ENCODE measurements around the gene GPR137B. TPM values are rescaled to one million over a fixed set of nuclear protein-coding genes. Genes with fewer than 3 reads are reported as not detected.
"Not testable (repeated sequence)": the region's sequence is repeated elsewhere in the genome, so short reads cannot be mapped to it uniquely, and the experiment has no call there.

GPR137B gene
- total RNA-seq, 1 experiment from 2014 or later = 4.2 TPM

- no peak for DNase-seq (ENCODE audit: low spot score)
- in situ Hi-C loops (cut with HindIII; ENCODE audit: low sequenced_read_pairs) = no loop called here
These were observed 12.5 kb downstream of the GPR137B start for GRCh38 chr1:236154671-236155398.

DNA sequence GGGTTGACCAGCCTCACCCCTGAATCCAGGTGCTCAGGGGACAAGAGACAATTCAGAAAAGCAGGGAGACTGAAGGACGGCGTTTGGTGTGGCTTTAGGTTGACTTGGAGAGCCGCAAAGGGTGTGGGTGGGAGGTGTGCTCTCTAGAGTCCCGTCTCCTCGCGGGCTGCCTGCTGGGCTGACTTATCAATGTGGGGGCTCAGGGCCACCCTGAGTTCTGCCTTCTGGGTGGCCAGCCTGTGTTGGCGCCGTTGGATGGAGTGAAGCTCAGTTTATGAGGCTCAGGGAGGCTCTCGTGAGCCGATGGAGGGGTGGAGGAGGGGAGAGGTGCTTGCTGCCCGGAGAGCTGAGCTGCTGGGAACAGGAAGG is 13.0 kb downstream of the GPR137B start:
- in situ Hi-C loops (cut with HindIII; ENCODE audit: low sequenced_read_pairs) = no loop called here

DNA sequence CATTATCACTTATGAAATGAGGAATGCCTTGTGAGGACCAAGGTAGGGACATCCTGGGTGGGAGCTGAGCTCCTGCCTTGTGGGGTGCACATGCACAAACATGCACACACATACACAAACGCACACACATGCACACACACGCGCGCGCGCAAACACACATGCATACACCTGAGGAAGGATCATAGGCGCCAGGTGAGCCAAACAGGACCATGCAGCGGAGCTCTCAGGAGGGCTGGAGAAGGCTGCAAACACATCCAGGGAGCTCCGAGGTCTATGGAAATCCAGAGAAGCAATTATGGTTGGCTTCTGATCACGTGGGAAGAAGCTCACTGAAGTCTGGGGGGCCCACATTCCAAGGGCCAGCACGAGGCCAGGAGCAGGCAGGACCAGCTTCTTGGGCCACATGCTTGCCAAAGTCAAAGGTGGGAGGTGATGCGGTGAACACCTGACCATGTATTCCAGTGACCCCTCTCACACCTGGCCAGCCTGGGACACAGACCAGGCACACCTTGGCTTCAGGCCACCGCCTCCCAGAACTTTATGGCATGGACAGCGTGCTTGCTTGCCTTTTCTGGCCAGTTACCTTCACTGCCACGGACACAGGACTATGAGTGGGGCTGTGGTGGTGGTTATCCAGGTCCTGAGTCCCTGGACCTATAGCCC is 13.6 kb downstream of the GPR137B start:
- DNase-seq (ENCODE audit: low spot score) = no peak
- in situ Hi-C loops (cut with HindIII; ENCODE audit: low sequenced_read_pairs) = no loop called here

More for the DNA sequence above, 13.0 kb downstream of the GPR137B start:
- no peak for DNase-seq (ENCODE audit: low spot score)

- no peak for DNase-seq (ENCODE audit: low spot score)
- in situ Hi-C loops (cut with HindIII; ENCODE audit: low sequenced_read_pairs) = no loop called here
These were observed 14.3 kb downstream of the GPR137B start for GRCh38 chr1:236156512-236157208.

DNA sequence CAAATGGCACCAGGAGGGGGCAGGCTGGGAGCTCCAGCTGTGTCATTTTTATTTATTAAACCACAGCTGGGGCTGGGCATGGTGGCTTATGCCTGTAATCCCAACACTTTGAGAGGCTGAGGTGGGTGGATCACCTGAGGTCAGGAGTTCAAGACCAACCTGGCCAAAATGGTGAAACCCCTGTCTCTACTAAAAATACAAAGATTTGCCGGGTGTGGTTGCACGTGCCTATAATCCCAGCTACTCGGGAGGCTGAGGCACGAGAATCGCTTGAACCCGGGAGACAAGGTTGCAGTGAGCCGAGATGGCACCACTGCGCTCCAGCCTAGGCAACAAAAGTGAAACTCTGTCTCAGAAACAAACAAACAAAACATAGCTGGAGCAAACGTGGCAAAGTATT is 15.7 kb downstream of the GPR137B start:
- in situ Hi-C loops (cut with HindIII; ENCODE audit: low sequenced_read_pairs); DNase-seq (ENCODE audit: low spot score): not testable (repeated sequence)

DNA sequence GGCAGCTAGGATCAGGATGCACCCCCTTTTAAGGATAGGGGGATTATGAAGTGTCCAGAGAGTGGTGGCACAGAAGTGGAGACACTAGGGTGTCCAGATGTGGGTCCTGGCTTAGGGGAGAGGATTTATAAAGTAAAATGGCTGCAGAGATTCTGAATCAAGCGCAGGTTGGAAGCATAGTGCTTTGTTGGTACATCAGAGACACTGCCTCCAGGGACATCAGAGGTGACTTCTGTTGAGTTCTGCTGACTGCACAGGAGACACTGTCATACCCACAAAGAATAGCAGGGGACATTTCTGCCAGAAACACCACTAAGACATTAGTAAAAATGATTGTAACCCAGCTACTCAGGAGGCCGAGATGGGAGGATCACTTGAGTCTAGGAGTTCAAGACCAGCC is 16.4 kb downstream of the GPR137B start:
- in situ Hi-C loops (cut with HindIII; ENCODE audit: low sequenced_read_pairs) = no loop called here
- no peak for DNase-seq (ENCODE audit: low spot score)

DNA sequence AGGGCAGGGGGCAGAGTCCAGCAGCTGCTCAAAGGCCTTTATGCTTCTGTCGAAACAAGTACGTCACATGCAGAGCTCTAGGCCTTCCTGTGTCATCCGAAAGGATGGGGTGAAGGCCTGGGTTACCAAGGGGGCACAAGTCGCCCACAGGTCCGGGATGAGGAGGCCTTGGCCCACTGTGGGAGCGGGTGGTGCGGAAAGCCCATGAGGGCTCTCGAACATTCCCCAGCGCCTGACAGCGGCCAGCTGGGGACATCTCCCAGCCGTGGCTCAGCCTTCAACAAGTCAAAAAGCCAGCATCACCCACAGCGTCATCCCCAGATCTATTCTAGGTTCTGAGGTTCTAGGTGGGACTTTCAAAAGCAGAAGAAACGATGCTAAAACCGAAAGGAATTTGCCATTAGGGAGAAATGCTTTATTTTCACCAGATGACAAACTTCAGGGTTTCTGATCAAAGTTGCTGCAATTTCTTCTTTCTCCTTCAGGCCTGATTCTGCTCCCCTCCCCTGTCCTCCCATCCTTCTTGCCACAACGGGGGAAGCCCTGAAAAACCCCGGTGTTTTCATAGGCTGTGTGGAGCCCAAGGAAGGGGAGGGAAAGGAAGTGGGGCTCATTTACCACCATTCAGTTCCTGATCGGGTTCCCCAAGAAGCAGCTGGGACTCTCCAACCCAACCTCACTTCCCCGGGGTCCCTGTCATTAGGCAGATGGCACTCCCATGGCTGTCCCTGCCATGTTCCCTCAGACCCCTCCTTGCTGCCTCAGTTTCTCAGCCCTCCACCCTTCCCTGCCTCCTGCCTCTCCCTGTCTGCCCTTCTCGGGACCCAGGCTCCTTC is 17.6 kb downstream of the GPR137B start:
- in situ Hi-C loops (cut with HindIII; ENCODE audit: low sequenced_read_pairs) = no loop called here
- no peak for DNase-seq (ENCODE audit: low spot score)

- in situ Hi-C loops (cut with HindIII; ENCODE audit: low sequenced_read_pairs) = no loop called here
- no peak for DNase-seq (ENCODE audit: low spot score)
These were observed 18.3 kb downstream of the GPR137B start for GRCh38 chr1:236160540-236161127.

GRCh38 chr1:236161230-236161629 is 18.9 kb downstream of the GPR137B start:
- in situ Hi-C loops (cut with HindIII; ENCODE audit: low sequenced_read_pairs) = no loop called here
- DNase-seq (ENCODE audit: low spot score) = no peak

- in situ Hi-C loops (cut with HindIII; ENCODE audit: low sequenced_read_pairs); DNase-seq (ENCODE audit: low spot score): not testable (repeated sequence)
These were observed 19.4 kb downstream of the GPR137B start for GRCh38 chr1:236161755-236162154.

GRCh38 chr1:236163463-236164153 is 21.3 kb downstream of the GPR137B start:
- in situ Hi-C loops (cut with HindIII; ENCODE audit: low sequenced_read_pairs) = no loop called here
- DNase-seq (ENCODE audit: low spot score) = no peak

DNA sequence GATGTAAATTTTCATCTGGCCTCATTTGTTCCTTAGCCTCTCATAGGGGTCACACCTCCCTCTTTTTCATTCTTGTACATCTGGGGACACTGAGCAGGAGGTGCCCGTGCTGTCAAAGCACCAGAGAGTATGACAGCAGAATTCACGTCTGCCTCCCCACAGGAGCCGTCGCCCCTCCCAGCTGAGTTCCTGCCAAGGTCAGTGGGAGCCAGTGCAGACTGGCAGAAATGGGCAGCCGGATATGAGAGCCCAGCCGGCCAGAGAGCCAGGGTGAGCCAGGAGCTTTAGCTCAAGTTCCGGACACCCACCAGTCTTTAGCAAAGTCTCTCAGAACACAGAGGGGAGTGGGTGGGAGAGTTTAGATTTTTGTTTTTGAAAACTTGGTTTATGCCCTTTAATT is 21.9 kb downstream of the GPR137B start:
- peak; percentile 16 for DNase-seq (ENCODE audit: low spot score)
- in situ Hi-C loops (cut with HindIII; ENCODE audit: low sequenced_read_pairs) = no loop called here

DNA sequence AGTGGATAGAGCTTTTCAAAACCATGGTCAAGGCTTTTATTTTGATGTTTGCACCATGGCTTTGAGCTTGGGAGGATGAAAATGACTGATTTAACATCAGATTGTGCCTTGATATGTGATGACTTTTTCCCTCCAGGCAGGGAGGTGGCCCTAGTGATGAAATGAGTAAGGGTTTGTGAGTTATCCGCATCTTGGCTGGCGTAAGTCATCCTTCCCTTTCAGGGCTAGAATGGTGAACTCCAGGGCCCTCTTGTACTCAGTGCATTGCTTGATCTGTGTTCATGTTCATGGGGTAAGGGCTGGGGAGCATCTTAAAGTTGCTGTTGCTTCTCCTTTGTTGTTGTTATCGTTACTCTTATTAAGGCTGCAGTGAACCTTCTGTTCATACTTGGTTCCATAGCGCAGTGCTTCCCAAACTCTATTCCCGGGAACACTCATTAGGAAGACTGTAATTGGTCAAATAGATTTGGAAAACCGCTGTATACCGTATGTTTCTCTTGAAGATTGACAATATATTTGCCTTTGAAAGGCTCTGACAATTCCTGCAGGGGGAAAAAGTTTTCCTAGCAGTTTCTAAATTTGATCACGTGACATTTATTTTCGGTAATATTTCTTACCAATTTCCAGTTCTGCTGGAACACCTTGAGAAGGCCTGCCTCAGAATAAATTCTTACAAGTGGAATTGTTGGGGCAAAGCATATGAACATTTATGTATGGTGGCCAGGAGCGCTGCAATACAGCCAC is 23.1 kb downstream of the GPR137B start:
- DNase-seq (ENCODE audit: low spot score) = no peak
- in situ Hi-C loops (cut with HindIII; ENCODE audit: low sequenced_read_pairs) = no loop called here

DNA sequence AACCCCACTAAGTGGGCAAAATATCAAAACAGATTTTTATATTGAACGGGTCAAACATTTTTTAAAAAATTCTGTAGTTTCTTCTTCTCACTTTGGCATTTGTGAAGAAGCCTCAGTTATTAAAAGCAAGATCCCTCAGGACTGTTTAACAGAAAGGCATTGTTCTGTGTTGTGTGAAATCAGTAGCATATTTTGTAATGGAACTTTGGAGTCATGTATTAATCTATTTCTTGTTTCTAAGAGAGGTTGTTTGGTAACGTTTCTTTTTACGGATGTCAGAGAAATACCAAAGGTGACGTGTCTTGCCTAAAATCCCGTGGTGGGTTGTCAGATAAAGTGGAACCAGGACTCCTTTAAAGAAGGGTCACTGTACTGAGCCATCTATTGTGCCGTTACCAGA is 23.7 kb downstream of the GPR137B start:
- in situ Hi-C loops (cut with HindIII; ENCODE audit: low sequenced_read_pairs) = no loop called here
- DNase-seq (ENCODE audit: low spot score) = no peak

GRCh38 chr1:236167154-236167553 is 24.8 kb downstream of the GPR137B start:
- in situ Hi-C loops (cut with HindIII; ENCODE audit: low sequenced_read_pairs) = no loop called here
- no peak for DNase-seq (ENCODE audit: low spot score)

GRCh38 chr1:236167578-236167977 is 25.2 kb downstream of the GPR137B start:
- in situ Hi-C loops (cut with HindIII; ENCODE audit: low sequenced_read_pairs) = no loop called here
- DNase-seq (ENCODE audit: low spot score) = no peak

- DNase-seq (ENCODE audit: low spot score) = no peak
- in situ Hi-C loops (cut with HindIII; ENCODE audit: low sequenced_read_pairs) = no loop called here
These were observed 26.5 kb downstream of the GPR137B start for GRCh38 chr1:236168716-236169429.
